SK-N-MC (cell line): ENCODE measurements around the gene CDH4.

Experiments
- DNase-seq: peaks from one replicate; pipeline ENCODE4 v3.0.0-alpha.2; 2011; ENCODE audit warnings: low read depth, low spot score
- H3K27ac ChIP-seq: fragments of 200-600 bp; sonication (generic); 2 replicates; pipeline ENCODE4 v1.5.1; 2016; ENCODE audit warnings: mixed run types
- H3K36me3 ChIP-seq: fragments of 200-600 bp; sonication (generic); 2 replicates; pipeline ENCODE4 v1.6.1; 2017; ENCODE audit warnings: antibody characterized with exemption, low read length, mixed read lengths; ENCODE audit not compliant: insufficient read depth
- H3K4me3 ChIP-seq: fragments of 200-600 bp; sonication (generic); 2 replicates; pipeline ENCODE4 v1.5.1; 2016
- H3K9ac ChIP-seq: fragments of 200-600 bp; sonication (generic); 2 replicates; pipeline ENCODE4 v1.8.0; 2017; ENCODE audit warnings: mixed run types, mixed read lengths; ENCODE audit not compliant: insufficient read length
- H3K9me3 ChIP-seq: fragments of 200-600 bp; sonication (generic); 2 replicates; pipeline ENCODE4 v1.6.1; 2017; ENCODE audit warnings: low read depth, mild to moderate bottlenecking, antibody characterized with exemption, low read length, moderate library complexity, mixed read lengths
- EZH2 ChIP-seq: fragments of 200-600 bp; sonication (generic); IDR thresholded peaks from one replicate; pipeline ENCODE4 v1.6.1; 2017; ENCODE audit warnings: antibody characterized with exemption
- FOXP2 ChIP-seq: optimal IDR thresholded peaks from 2 replicates; pipeline ENCODE3; 2011; ENCODE audit warnings: mild to moderate bottlenecking, moderate library complexity; ENCODE audit not compliant: insufficient read depth; ENCODE audit errors: extremely low read length, control extremely low read depth
- POLR2AphosphoS5 ChIP-seq: IDR thresholded peaks from 2 replicates; pipeline ENCODE4 v1.6.1; 2012; ENCODE audit warnings: mild to moderate bottlenecking, low read depth, low read length, borderline replicate concordance

The CDH4 gene

DNA sequence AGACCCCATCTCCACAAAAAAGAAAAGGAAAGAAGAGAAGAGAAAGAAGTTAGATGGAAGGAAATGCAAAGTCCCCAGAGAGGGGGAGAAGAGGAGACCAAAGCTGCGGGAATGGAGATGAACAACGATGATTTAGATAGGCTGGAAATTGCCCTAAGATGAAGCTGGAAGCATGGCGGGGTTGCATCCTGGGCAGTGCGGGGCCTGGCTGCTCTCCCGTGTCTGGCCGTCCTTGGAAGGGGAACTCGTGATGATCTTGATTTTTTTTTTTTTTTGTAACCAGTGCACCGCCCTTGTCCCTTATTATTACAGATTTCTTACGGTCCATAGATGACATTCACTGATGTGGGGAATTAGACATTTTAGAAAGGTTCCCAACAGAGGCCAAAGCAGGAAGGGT, 276.5 kb downstream of the CDH4 start:
- no peak overlapping the region for H3K9ac ChIP-seq
- DNase-seq, result no peak
- no peak overlapping the region for H3K27ac ChIP-seq
- no peak overlapping the region for H3K4me3 ChIP-seq
- TF ChIP-seq EZH2, result no peak
- TF ChIP-seq FOXP2, result no peak
- TF ChIP-seq POLR2AphosphoS5, result no peak
- H3K9me3 ChIP-seq, result no peaks in the 10 kb centered on the region
- no peaks in the 10 kb centered on the region for H3K36me3 ChIP-seq

DNA sequence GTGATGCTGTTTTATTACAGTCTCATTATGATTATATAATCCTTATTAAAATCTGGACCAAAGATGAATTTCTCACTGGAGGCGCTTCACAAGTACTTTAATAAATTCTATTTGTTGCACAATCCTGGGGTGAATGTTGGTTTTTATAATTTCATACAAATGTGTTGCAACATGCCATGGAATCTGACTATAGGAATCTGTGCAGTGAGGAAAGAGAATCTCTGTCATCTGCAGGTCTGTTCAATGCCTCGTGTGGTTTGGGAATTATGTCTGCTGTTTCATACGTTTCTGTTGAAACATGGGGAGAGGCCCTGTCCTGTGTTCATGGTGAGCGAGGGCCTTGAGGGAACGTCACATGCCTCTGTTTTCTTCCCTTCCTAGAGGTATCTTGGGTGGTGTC, 277.3 kb downstream of the CDH4 start:
- H3K36me3 ChIP-seq, result no peaks in the 10 kb centered on the region
- DNase-seq, result peak; percentile 22
- no peak overlapping the region for H3K4me3 ChIP-seq
- H3K9ac ChIP-seq, result no peak overlapping the region
- H3K9me3 ChIP-seq, result no peaks in the 10 kb centered on the region
- H3K27ac ChIP-seq, result no peak overlapping the region
- TF ChIP-seq FOXP2 (no peak), EZH2 (no peak), POLR2AphosphoS5 (no peak)

DNA sequence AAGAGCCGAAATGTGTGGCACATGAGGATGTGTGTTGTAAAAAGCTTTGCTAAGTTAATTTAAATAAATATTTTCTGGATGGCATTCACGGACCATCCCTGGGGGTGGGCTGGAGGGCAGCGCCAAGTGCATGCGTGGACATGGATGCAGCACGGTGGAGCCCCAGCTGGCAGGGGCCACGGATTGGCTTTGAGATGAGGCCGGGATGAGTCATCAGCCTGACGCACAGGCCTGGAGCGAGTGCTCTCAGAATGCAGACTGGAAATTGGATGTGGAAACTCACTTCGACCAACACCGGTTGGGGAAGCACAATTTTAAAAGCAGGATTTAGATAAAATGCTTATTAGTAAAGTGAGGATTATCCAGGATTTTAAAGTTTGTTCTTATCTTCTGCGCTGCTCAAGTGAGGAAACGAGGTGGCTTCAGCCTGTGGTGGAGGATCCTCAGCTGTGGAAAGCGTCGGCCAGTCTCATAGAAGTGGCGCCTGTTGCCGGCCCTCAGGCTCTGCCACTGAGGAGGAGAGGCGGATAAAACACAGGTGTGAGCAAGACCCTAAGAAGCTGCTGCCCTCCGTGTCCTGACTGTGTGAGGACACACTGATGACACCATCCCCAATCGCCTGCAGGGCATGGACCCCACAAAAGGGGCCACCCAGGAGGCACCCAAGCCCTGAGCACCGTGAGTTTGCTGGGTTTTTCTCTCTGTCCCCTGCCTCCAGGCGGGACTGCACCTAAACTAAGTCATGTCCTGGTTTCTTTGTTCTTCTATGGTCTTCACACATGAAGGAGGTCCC, 279.7 kb downstream of the CDH4 start:
- Histone ChIP-seq H3K9ac (no peak overlapping the region), H3K9me3 (no peaks in the 10 kb centered on the region), H3K27ac (no peak overlapping the region), H3K4me3 (no peak overlapping the region), H3K36me3 (no peaks in the 10 kb centered on the region)
- TF ChIP-seq FOXP2 (no peak), POLR2AphosphoS5 (no peak), EZH2 (no peak)
- no peak for DNase-seq

DNA sequence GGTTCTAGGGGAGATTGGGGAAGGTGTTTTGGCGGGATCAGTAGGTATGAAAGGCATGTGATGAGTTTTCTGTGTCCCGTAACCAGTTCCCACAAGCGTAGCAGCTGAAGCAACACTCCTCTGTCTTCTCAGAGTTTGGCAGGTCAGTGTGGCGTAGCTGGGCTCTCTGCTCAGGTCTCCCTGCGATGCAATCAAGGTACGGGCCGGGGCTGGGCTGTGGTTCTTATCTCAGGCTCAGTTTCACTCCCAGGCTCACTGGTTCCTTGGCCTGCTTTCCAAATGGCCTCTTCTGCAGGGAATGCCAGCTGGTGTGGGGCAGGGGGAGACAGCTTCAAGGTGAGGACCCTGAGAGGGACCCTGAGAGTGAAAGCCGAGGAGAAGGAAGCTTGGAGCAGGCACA, 280.7 kb downstream of the CDH4 start:
- no peak for TF ChIP-seq POLR2AphosphoS5
- TF ChIP-seq FOXP2, result no peak
- no peak for TF ChIP-seq EZH2
- Histone ChIP-seq H3K4me3 (no peak overlapping the region), H3K9me3 (no peaks in the 10 kb centered on the region), H3K27ac (no peak overlapping the region), H3K36me3 (no peaks in the 10 kb centered on the region), H3K9ac (no peak overlapping the region)
- no peak for DNase-seq

DNA sequence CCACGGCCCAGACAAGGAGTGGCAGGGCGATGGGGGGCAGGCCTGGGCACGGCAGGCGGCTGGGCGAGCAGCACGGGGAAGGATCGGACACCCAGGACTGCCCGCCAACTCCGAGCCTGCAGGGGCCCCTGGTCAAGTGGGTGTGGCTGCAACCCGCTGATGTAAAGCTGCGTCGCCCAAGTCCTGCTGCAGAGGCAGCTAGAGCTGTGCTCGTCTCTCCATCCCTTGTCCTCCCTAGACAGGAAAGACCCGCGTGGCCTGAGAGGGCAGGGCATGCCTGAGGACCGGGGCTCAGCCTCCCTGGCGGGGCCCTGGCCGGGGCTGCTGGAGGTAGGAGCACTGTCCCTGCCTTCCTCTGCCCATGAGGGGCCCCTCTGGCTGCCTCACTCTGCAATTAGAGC, 281.2 kb downstream of the CDH4 start:
- H3K9me3 ChIP-seq, result no peaks in the 10 kb centered on the region
- H3K9ac ChIP-seq, result no peak overlapping the region
- H3K36me3 ChIP-seq, result no peaks in the 10 kb centered on the region
- DNase-seq, result no peak
- no peak for TF ChIP-seq POLR2AphosphoS5
- H3K27ac ChIP-seq, result no peak overlapping the region
- no peak overlapping the region for H3K4me3 ChIP-seq

DNA sequence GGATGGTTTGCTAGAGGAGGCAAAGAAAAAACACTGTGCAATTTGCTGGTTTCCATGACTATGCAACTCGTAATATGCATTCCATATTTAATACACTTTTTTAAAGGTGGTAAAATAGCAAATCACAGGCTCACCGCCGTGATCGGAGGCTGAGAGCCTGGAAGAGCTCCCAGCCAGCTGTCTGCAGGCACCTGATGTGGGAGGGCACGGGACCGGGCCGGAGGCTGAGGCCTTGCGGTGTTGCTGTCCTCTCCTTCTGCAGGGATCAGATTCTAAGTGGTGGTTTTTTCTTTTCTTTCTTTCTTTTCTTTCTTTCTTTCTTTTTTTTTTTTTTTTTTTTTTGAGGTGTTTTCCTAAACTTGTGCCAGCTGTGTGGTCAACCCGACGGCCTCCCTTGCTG, 282.3 kb downstream of the CDH4 start:
- H3K9me3 ChIP-seq, result no peaks in the 10 kb centered on the region
- TF ChIP-seq FOXP2 (no peak), EZH2 (no peak), POLR2AphosphoS5 (no peak)
- no peak for DNase-seq
- no peak overlapping the region for H3K9ac ChIP-seq
- H3K4me3 ChIP-seq, result no peak overlapping the region
- no peak overlapping the region for H3K27ac ChIP-seq
- no peaks in the 10 kb centered on the region for H3K36me3 ChIP-seq

DNA sequence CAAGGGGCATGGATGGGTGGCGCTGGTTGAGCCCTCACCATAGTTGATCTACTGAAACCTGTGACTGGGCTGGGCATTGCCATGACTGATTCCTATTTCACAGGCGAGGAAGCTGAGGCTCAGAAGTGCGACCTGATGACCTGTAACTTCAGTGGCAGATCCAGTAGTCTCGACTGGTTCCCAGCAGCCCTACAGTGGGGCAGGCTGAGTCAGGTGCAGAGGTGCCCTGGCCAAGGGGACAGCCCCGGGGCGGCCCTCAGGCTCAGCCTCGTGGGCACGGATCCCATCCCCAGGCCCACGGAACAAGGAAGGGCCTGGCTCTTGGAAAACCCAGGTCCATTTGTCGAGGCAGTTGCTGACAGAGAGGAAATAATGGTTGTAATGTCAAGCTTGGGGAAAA, 283.0 kb downstream of the CDH4 start:
- Histone ChIP-seq H3K36me3 (no peaks in the 10 kb centered on the region), H3K4me3 (no peak overlapping the region), H3K27ac (no peak overlapping the region), H3K9ac (no peak overlapping the region), H3K9me3 (no peaks in the 10 kb centered on the region)
- no peak for TF ChIP-seq FOXP2
- TF ChIP-seq POLR2AphosphoS5, result no peak
- TF ChIP-seq EZH2, result no peak
- no peak for DNase-seq

DNA sequence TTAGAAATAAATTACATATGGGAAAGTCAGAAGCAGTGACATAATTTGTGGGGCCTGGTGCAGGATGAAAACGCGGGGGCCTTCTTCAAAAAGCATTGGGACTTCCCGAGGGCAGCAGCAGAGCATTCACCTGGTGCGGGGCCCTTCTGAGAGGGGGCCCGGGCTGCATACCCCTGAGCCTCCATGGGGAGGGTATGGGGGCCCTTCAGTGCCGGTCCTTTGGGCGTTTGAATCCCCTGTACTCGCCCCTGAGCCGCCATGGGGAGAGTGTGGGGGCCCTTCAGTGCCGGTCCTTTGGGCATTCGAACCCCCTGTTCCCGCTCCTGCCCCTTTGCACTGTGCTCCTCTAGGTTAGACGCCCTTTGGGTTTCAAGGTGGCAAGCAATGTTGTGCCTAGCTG, 283.5 kb downstream of the CDH4 start:
- no peaks in the 10 kb centered on the region for H3K9me3 ChIP-seq
- H3K4me3 ChIP-seq, result no peak overlapping the region
- H3K27ac ChIP-seq, result no peak overlapping the region
- H3K9ac ChIP-seq, result no peak overlapping the region
- TF ChIP-seq POLR2AphosphoS5 (no peak), EZH2 (no peak), FOXP2 (no peak)
- no peaks in the 10 kb centered on the region for H3K36me3 ChIP-seq
- no peak for DNase-seq

DNA sequence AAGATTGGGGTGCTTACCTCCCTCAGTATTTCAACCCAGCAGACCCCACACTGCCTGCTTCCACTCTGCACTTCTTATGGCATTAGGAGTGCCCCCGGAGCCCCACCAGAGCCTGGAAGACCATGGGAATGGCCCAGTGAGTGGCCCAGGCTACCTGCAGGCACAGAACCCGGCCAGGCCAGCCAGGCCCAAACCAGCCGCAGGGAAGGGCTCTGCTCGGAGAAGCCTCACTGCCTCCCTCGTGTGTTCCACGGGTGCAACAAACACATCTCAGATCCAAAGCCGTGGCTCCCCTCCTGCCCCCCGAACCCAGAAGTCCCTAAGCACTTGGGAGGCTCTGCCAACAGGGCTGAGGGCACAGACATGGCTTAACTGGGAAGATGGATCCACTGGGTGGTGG, 283.9 kb downstream of the CDH4 start:
- H3K9me3 ChIP-seq, result no peaks in the 10 kb centered on the region
- DNase-seq, result no peak
- H3K36me3 ChIP-seq, result no peaks in the 10 kb centered on the region
- H3K9ac ChIP-seq, result no peak overlapping the region
- H3K27ac ChIP-seq, result no peak overlapping the region
- H3K4me3 ChIP-seq, result no peak overlapping the region
- no peak for TF ChIP-seq FOXP2
- no peak for TF ChIP-seq POLR2AphosphoS5
- TF ChIP-seq EZH2, result no peak
